Measurements from ENCODE around the gene ANXA6. TPM values are rescaled to one million over a fixed set of nuclear protein-coding genes. Genes with fewer than 3 reads are reported as not detected.
A peak's percentile ranks its signal among the peaks of the same experiment; 100 is the strongest.

ANXA6 gene
- total and polyA plus RNA-seq, 4 donors, result 61.4 to 208 (median 155) TPM

DNA sequence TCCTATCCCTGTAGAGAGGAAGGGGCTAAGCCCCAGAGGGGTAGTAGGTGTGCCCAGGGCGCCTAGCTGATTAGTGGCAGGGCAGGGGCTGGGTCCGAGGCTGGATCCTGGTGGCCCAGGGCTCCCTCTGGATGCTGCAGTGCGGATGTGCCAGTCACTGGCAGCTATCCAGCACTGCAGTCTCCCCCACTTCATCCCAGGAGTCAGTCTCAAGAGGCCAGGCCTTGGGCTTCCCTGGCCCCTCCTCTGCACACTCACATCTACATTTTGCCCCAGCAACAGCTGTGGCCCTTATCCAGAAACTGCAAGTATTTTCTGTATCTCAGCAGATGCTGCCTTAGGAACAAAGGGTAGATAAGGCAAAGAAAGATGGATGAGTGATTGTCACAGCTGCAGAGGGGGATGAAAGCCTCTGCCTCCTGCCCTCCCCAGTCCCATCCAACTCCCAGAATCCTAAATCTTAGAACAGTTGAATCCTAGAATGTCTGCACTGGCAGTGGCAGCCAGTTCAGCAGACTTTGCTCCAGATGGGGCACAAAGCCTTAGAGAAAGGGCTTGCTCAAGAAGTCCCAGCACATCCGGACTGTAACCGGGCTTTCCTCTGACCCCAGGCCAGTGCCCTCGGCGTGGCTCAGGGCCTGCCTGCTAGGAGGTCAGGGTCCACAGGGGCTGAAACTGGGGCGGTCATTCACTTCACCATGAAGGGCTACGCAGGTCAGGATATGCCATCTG lies 1.6 kb downstream of the ANXA6 start:
- WGBS, 2 donors, result 31 to 44% methylated on average over 9 of the region's 9 CpGs
- Histone ChIP-seq H3K9ac (ENCODE audit: insufficient read depth in 1 of 2, low read length in 2 of 2) (peak overlapping the region; percentile 21 to 61), H3K36me3 (ENCODE audit: control insufficient read depth in 4 of 4, insufficient read depth in 4 of 4, low read length in 4 of 4) (no peaks in the 10 kb centered on the region), H3K27me3 (ENCODE audit: control insufficient read depth in 3 of 3, insufficient read depth in 3 of 3, low read length in 2 of 3) (no peaks in the 10 kb centered on the region), H3K9me3 (ENCODE audit: control insufficient read depth in 4 of 4, insufficient read depth in 3 of 4, low read length in 3 of 4) (no peaks in the 10 kb centered on the region), H3K4me1 (ENCODE audit: control insufficient read depth in 5 of 5, insufficient read depth in 5 of 5, low read length in 5 of 5) (peaks cover 11 to 50% (median 22%) of the 10 kb centered on the region in 5 donors), H3K4me3 (no peak overlapping the region), H3K27ac (ENCODE audit: low read depth in 1 of 2, low read length in 1 of 2) (peak overlapping the region; percentile 90 to 98)
- ATAC-seq (ENCODE audit: insufficient read depth, low FRiP score) (no peak), DNase-seq (peak; percentile 76 to 83 (median 78))
- TF ChIP-seq CTCF (IDR thresholded peaks at IDR 0.05; ENCODE audit: control extremely low read depth, extremely low read depth), result no peak

- no peak for ATAC-seq (ENCODE audit: insufficient read depth, low FRiP score)
- WGBS, 2 donors, result 36 to 46% methylated on average over 9 of the region's 9 CpGs
- no peak overlapping the region for H3K4me3 ChIP-seq
- no peaks in the 10 kb centered on the region for H3K27me3 ChIP-seq (ENCODE audit: control insufficient read depth in 3 of 3, insufficient read depth in 3 of 3, low read length in 2 of 3)
- no peaks in the 10 kb centered on the region for H3K36me3 ChIP-seq (ENCODE audit: control insufficient read depth in 4 of 4, insufficient read depth in 4 of 4, low read length in 4 of 4)
- peak overlapping the region in 1 of 2 donors; percentile 90 for H3K27ac ChIP-seq (ENCODE audit: low read depth in 1 of 2, low read length in 1 of 2)
- H3K4me1 ChIP-seq (ENCODE audit: control insufficient read depth in 5 of 5, insufficient read depth in 5 of 5, low read length in 5 of 5), result peaks cover 18 to 58% (median 30%) of the 10 kb centered on the region in 5 donors
- peak in 1 of 3 donors; percentile 20 for DNase-seq
- no peak overlapping the region for H3K9ac ChIP-seq (ENCODE audit: insufficient read depth in 1 of 2, low read length in 2 of 2)
- no peak for TF ChIP-seq CTCF (IDR thresholded peaks at IDR 0.05; ENCODE audit: control extremely low read depth, extremely low read depth)
- H3K9me3 ChIP-seq (ENCODE audit: control insufficient read depth in 4 of 4, insufficient read depth in 3 of 4, low read length in 3 of 4), result no peaks in the 10 kb centered on the region
Measured at GRCh38 chr5:151154931-151155774, 2.4 kb downstream of the ANXA6 start.

DNA sequence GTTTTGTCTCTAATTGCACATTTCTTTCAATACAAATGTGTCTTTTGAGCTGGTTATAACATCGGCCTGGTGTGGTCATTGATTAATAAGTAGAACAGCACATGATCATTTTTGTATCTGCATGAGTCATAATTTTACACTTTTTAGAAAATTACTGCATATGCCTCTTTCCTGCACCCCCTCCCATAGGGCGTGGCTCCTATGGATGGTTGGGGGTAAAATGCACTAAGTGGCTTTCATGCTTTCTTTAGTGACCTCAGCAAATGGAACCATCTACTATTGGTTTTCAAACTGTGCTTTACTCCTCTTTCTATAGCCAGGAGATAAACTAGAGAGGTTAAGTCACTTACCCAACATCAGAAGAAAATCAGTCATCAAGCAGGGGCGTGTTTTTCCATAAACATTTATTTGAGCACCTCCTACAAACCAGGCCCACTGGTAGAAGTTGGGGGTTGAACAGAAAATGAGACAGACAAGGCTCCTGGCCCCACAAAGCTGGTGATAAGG lies 3.8 kb downstream of the ANXA6 start:
- WGBS, 2 donors, result 82 to 89% methylated on average over 3 of the region's 3 CpGs

More for the DNA sequence above, 3.8 kb downstream of the ANXA6 start:
- Histone ChIP-seq H3K4me1 (ENCODE audit: control insufficient read depth in 5 of 5, insufficient read depth in 5 of 5, low read length in 5 of 5) (peaks cover 23 to 62% (median 33%) of the 10 kb centered on the region in 5 donors), H3K27ac (ENCODE audit: low read depth in 1 of 2, low read length in 1 of 2) (no peak overlapping the region), H3K9ac (ENCODE audit: insufficient read depth in 1 of 2, low read length in 2 of 2) (no peak overlapping the region), H3K36me3 (ENCODE audit: control insufficient read depth in 4 of 4, insufficient read depth in 4 of 4, low read length in 4 of 4) (no peaks in the 10 kb centered on the region), H3K27me3 (ENCODE audit: control insufficient read depth in 3 of 3, insufficient read depth in 3 of 3, low read length in 2 of 3) (no peaks in the 10 kb centered on the region), H3K4me3 (no peak overlapping the region), H3K9me3 (ENCODE audit: control insufficient read depth in 4 of 4, insufficient read depth in 3 of 4, low read length in 3 of 4) (no peaks in the 10 kb centered on the region)
- no peak for DNase-seq
- ATAC-seq (ENCODE audit: insufficient read depth, low FRiP score), result no peak
- TF ChIP-seq CTCF (IDR thresholded peaks at IDR 0.05; ENCODE audit: control extremely low read depth, extremely low read depth), result no peak
